AG04450 (cell line): Measurements from ENCODE around the gene MYH14. TPM values are rescaled to one million over a fixed set of nuclear protein-coding genes. Genes with fewer than 3 reads are reported as not detected.

Experiments used
- CTCF ChIA-PET: fragments of 300-600, 350-600 bp; formaldehyde crosslinking; extraction: SDS; loops from one replicate; lab custom pipeline; 2022; ENCODE audit warnings: antibody characterized with exemption, inconsistent platforms; lab: Charles Lee
- POLR2A ChIA-PET: fragments of 350-600 bp; formaldehyde crosslinking; extraction: SDS; loops from one replicate; lab custom pipeline; 2021; ENCODE audit warnings: antibody characterized with exemption, inconsistent platforms; lab: Yijun Ruan, JAX
- DNase-seq: peaks from one replicate; pipeline ENCODE4 v3.0.0-alpha.2; 2011; ENCODE audit warnings: low read depth, low spot score
- H3K27ac ChIP-seq: one replicate; pipeline ENCODE4 v1.5.1; 2012; ENCODE audit warnings: low read depth, low read length, control low read depth
- H3K27me3 ChIP-seq: one replicate; pipeline ENCODE4 v1.6.0; 2012; ENCODE audit warnings: low read length; ENCODE audit not compliant: control insufficient read depth, insufficient read depth
- H3K4me3 ChIP-seq: 2 replicates; pipeline ENCODE4 v1.5.1; 2011; ENCODE audit warnings: mild to moderate bottlenecking, low read depth, low read length, control low read depth
- H3K9me3 ChIP-seq: 2 replicates; pipeline ENCODE4 v1.5.1; 2012; ENCODE audit warnings: low read length; ENCODE audit not compliant: control insufficient read depth, insufficient read depth
- CTCF ChIP-seq: IDR thresholded peaks from 2 replicates; pipeline ENCODE4 v1.5.1; 2011; ENCODE audit warnings: low read depth, low read length, control low read depth, inconsistent platforms
- polyA plus RNA-seq: library from polyadenylated mRNA; depleted of rRNA; stranded (reverse); fragments of >200 nt; gene quantifications from 2 replicates; pipeline ENCODE4 v1.2.3, GENCODE V29; 2011

Gene MYH14
- polyA plus RNA-seq, 1 experiment, result not detected

GRCh38 chr19:50204811-50205675 lies 1.6 kb downstream of the MYH14 start:
- Histone ChIP-seq H3K27ac (no peak overlapping the region), H3K27me3 (peaks cover 10% of the 10 kb centered on the region), H3K9me3 (peaks cover 17% of the 10 kb centered on the region; the same call in 1 of the 2 replicates), H3K4me3 (no peak overlapping the region)
- POLR2A ChIA-PET, result no interaction called here
- DNase-seq, result no peak
- TF ChIP-seq CTCF, result no peak
- CTCF ChIA-PET, result no interaction called here

- no peak overlapping the region for H3K4me3 ChIP-seq
Observed at GRCh38 chr19:50205681-50206138, 2.3 kb downstream of the MYH14 start.

GRCh38 chr19:50206191-50206590 lies 2.8 kb downstream of the MYH14 start:
- DNase-seq, result no peak
- ChIA-PET POLR2A (no interaction called here), CTCF (no interaction called here)
- no peak overlapping the region for H3K27ac ChIP-seq
- peaks cover 10% of the 10 kb centered on the region for H3K27me3 ChIP-seq
- H3K9me3 ChIP-seq, result peaks cover 23% of the 10 kb centered on the region; the same call in 1 of the 2 replicates
- no peak for TF ChIP-seq CTCF
- no peak overlapping the region for H3K4me3 ChIP-seq

More at GRCh38 chr19:50205681-50206138, 2.3 kb downstream of the MYH14 start:
- TF ChIP-seq CTCF, result no peak
- CTCF ChIA-PET, result no interaction called here
- Histone ChIP-seq H3K27ac (no peak overlapping the region), H3K27me3 (peaks cover 10% of the 10 kb centered on the region), H3K9me3 (peaks cover 23% of the 10 kb centered on the region; the same call in 1 of the 2 replicates)
- no peak for DNase-seq
- POLR2A ChIA-PET, result no interaction called here

- no peak for DNase-seq
- POLR2A ChIA-PET, result no interaction called here
- TF ChIP-seq CTCF, result no peak
- H3K4me3 ChIP-seq, result no peak overlapping the region
- peaks cover 23% of the 10 kb centered on the region; the same call in 1 of the 2 replicates for H3K9me3 ChIP-seq
- CTCF ChIA-PET, result no interaction called here
- H3K27me3 ChIP-seq, result peaks cover 7% of the 10 kb centered on the region
- no peak overlapping the region for H3K27ac ChIP-seq
Observed at GRCh38 chr19:50207730-50208129, 4.3 kb downstream of the MYH14 start.

GRCh38 chr19:50209131-50209530 lies 5.7 kb downstream of the MYH14 start:
- TF ChIP-seq CTCF, result no peak
- Histone ChIP-seq H3K4me3 (no peak overlapping the region), H3K9me3 (peaks cover 16% of the 10 kb centered on the region; the same call in 1 of the 2 replicates), H3K27ac (no peak overlapping the region), H3K27me3 (peaks cover 3% of the 10 kb centered on the region)
- POLR2A ChIA-PET, result no interaction called here
- CTCF ChIA-PET, result no interaction called here
- DNase-seq, result no peak
